ENCODE results near the gene TMEM53.

Gene TMEM53

DNA sequence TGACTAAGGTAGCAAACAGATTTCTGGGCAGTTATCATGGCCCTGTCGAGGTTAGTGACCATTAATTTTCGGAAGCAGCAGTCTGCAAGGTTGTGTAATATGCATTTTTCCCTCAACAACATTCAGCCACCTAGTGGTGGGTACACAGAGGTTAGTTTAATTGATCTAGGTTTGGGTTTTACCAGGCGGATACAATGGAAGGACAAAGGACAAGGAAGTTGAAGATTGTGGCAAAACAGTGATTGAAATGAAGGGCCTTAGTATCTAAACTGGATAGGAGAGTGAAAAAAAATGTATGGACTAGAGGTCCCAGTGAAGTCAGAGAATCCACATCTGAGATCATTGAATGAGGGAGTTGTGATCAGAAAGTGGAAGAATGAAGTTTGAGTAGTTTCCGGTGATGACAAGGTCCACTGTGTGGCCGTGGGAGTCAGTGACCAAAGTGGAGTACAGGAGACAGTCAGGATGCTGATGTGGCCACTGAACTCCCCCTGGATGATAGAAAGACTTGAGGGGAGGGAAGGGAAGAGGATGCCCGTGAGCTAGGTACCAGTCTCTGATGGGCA, 3.0 kb upstream of the TMEM53 start:
- POLR2A ChIA-PET: no interaction called here
- CTCF ChIA-PET: interaction anchor here (0.7 kb wide), 1 partner anchor 43 kb away, joined by 4 read pairs; no protein-coding TSS in a partner anchor

DNA sequence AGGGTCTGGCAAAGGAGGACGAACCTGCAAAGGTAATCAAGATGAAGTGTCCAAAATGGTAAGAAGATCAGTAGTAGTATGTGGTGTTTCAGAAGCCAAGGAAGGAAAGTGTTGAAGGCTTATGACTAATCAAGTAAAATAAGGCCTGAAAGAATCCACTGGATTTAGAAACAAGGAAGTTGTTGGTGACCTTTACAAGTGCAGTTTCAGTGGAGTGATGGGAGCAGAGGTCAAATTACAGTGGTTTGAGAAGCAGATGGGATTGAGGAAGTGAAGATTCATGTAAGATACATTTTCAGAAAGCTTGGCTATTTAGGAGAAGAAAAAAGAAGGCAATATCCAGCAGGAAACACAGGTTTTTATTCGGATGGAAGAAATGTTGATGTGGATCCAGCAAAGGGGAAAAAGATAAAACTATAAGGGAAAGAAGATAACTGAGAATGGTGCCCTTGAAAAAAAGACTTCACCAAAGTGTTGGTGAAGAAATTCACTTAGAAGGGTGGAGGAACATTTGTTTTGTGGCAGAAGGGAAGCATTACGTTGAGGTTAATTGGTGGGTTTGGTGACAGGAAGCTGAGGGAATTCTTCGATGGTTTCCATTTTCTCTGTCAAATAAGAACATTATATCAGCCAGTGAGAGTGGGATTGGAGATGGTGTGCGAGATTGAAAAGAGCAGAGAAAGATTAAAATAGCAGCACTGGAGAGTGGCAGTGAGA, 2.4 kb upstream of the TMEM53 start:
- TF ChIP-seq, protein P1, sequence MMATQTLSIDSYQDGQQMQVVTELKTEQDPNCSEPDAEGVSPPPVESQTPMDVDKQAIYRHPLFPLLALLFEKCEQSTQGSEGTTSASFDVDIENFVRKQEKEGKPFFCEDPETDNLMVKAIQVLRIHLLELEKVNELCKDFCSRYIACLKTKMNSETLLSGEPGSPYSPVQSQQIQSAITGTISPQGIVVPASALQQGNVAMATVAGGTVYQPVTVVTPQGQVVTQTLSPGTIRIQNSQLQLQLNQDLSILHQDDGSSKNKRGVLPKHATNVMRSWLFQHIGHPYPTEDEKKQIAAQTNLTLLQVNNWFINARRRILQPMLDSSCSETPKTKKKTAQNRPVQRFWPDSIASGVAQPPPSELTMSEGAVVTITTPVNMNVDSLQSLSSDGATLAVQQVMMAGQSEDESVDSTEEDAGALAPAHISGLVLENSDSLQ (IDR thresholded peaks at IDR 0.05): no peak
- TF ChIP-seq LEF1 (IDR thresholded peaks at IDR 0.05; ENCODE audit: borderline replicate concordance): no peak
- TF ChIP-seq NFRKB (IDR thresholded peaks at IDR 0.05): no peak
- TF ChIP-seq SP1 (IDR thresholded peaks at IDR 0.05): no peak
- TF ChIP-seq ELF4 (IDR thresholded peaks at IDR 0.05): no peak
- TF ChIP-seq BHLHE40 (IDR thresholded peaks at IDR 0.05; ENCODE audit: borderline replicate concordance): no peak
- no peak for DNase-seq (ENCODE audit: extremely low spot score)
- POLR2A ChIA-PET: no interaction called here
- CTCF ChIA-PET: interaction anchor here (1.1 kb wide), 1 partner anchor 20 kb away, joined by 3 read pairs; no protein-coding TSS in a partner anchor

More for the DNA sequence above, 3.0 kb upstream of the TMEM53 start:
- DNase-seq (ENCODE audit: extremely low spot score): peak; percentile 46
- TF ChIP-seq TARDBP (IDR thresholded peaks at IDR 0.05) (no peak), FOXA1 (IDR thresholded peaks at IDR 0.05) (no peak), CTBP1 (IDR thresholded peaks at IDR 0.05; ENCODE audit: borderline replicate concordance) (no peak), L3MBTL2 (conservative IDR thresholded peaks at IDR 0.05) (no peak), ARNT (IDR thresholded peaks at IDR 0.05) (no peak)

DNA sequence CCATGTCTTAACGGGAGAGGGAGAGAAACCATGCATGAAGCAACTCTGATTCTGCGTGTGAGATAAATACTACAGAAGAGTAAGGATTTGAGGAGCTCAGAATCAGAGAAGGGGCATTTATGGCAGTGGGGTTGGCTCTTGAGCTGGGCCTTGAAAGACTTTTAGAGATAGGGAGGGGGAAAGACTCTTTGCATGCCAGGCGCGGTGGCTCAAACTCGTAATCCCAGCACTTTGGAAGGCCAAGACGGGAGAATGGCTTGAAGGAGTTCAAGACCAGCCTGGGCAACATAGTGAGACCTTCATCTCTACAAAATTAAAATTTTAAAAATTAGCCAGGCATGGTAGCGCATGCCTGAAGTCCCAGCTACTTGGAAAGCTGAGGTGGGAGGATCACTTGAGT, 905 bp upstream of the TMEM53 start:
- POLR2A ChIA-PET: interaction anchor here (2.0 to 3.3 kb wide), 4 partner anchors 8 to 47 kb away, joined by 7 to 17 read pairs (median 9); no protein-coding TSS in a partner anchor
- no peak for TF ChIP-seq L3MBTL2 (conservative IDR thresholded peaks at IDR 0.05)
- no peak for TF ChIP-seq FOXM1 (IDR thresholded peaks at IDR 0.05; ENCODE audit: borderline replicate concordance)
- no peak for DNase-seq (ENCODE audit: extremely low spot score)
- CTCF ChIA-PET: interaction anchor here (0.6 kb wide), 1 partner anchor 22 kb away, joined by 3 read pairs; no protein-coding TSS in a partner anchor

DNA sequence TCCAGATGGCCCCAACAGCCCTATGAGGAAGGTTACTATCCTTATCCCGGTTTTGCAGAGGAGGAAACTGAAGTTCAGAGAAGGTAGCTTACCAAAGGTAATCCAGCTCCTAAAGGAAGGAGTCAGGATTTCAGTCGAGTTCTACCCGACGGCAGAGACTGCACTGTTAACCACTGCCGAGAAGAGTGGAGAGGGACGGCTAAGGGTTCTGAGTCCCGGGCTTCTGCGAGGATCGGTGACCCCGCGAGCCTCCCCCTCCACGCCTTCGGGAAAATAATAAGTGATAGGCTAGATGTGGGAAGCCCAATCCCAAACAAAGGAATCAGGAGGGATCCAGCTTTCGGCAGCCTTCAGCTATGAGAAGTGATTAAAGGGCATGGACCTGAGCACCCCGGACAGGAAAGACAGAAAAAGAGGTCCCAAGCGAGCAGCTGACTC, 587 bp downstream of the TMEM53 start:
- ChIA-PET CTCF (interaction anchor here (0.6 to 1.3 kb wide), 3 partner anchors 21 to 1472 kb away, joined by 3 to 7 read pairs (median 4); no protein-coding TSS in a partner anchor), POLR2A (interaction anchor here (0.6 to 3.3 kb wide), 16 partner anchors 10 to 57 kb away, joined by 3 to 17 read pairs (median 3); no protein-coding TSS in a partner anchor)
- TF ChIP-seq TARDBP (IDR thresholded peaks at IDR 0.05) (no peak), FOXA1 (IDR thresholded peaks at IDR 0.05) (no peak), ARNT (IDR thresholded peaks at IDR 0.05) (no peak), NFRKB (IDR thresholded peaks at IDR 0.05) (no peak)
- TF ChIP-seq, protein P1 (IDR thresholded peaks at IDR 0.05): no peak
- DNase-seq (ENCODE audit: extremely low spot score): no peak

DNA sequence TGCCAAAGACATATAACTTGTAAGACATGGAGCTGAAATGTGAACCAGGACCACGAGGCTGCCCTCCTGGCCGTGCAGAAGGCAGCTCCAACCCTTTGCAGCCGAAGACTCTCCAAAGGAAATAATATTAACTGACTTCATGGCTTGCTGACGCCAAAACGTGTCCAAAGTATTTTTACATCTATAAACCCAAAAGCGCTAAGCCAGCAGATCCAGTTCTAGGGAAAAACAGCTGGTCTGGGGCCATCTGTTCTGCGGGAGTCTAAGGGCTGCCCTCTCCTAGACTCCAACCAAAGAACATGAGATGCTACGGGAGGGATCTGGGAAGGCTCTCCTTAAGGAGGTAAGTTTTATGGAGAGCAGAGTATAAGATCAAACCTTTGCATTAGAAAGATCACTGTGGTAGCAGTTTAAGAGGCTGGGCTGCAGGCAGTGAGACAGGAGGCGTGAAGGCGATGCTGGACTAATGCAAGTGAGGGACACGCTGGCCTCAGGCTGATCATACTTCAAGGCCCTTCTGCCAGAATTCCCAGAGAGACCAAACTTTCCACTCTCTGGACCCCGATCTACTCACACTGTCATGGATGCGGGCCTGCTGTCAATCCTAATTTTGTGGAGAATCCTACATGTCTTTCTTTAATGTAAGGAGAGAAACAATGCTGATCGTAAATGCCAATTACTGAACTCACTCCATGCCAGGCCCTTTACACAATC, 1.2 kb downstream of the TMEM53 start:
- no peak for DNase-seq (ENCODE audit: extremely low spot score)
- TF ChIP-seq ELF4 (IDR thresholded peaks at IDR 0.05) (no peak), FOXM1 (IDR thresholded peaks at IDR 0.05; ENCODE audit: borderline replicate concordance) (no peak), SP1 (IDR thresholded peaks at IDR 0.05) (no peak), ARNT (IDR thresholded peaks at IDR 0.05) (no peak), HDGF (IDR thresholded peaks at IDR 0.05; ENCODE audit: borderline replicate concordance) (no peak), BHLHE40 (IDR thresholded peaks at IDR 0.05; ENCODE audit: borderline replicate concordance) (no peak), LEF1 (IDR thresholded peaks at IDR 0.05; ENCODE audit: borderline replicate concordance) (no peak), SUZ12 (IDR thresholded peaks at IDR 0.05) (no peak), ZNF384 (IDR thresholded peaks at IDR 0.05) (no peak), L3MBTL2 (conservative IDR thresholded peaks at IDR 0.05) (no peak), CTBP1 (IDR thresholded peaks at IDR 0.05; ENCODE audit: borderline replicate concordance) (no peak), FOXK2 (IDR thresholded peaks at IDR 0.05) (no peak), NFRKB (IDR thresholded peaks at IDR 0.05) (no peak), FOXA1 (IDR thresholded peaks at IDR 0.05) (no peak), TARDBP (IDR thresholded peaks at IDR 0.05) (no peak)
- TF ChIP-seq, protein P1 (IDR thresholded peaks at IDR 0.05): no peak
- POLR2A ChIA-PET: interaction anchor here (1.0 to 3.3 kb wide), 9 partner anchors 10 to 49 kb away, joined by 3 to 17 read pairs (median 7); no protein-coding TSS in a partner anchor
- CTCF ChIA-PET: interaction anchor here (0.6 to 1.0 kb wide), 3 partner anchors 14 to 684 kb away, joined by 3 to 6 read pairs (median 4); no protein-coding TSS in a partner anchor
